WTC11 (cell line): ENCODE data around the gene CALHM5. TPM values are rescaled to one million over a fixed set of nuclear protein-coding genes. Genes with fewer than 3 reads are reported as not detected.

Experiments used
- ATAC-seq: fragments of 200-7000 bp; cut with Tn5 transposase; 2 replicates; pipeline ENCODE4 v1.10.0; 2021; ENCODE audit warnings: mild to moderate bottlenecking, moderate library complexity
- CTCF ChIA-PET: fragments of 300-600 bp; sonication (Branson Sonifier 250); formaldehyde crosslinking; loops from one replicate; lab custom pipeline; 2021; ENCODE audit warnings: antibody characterized with exemption; lab: Charles Lee
- POLR2A ChIA-PET: fragments of 350-600 bp; sonication (Branson Sonifier 250); formaldehyde crosslinking; loops from one replicate; lab custom pipeline; 2021; ENCODE audit warnings: antibody characterized with exemption; lab: Charles Lee
- DNase-seq: peaks from one replicate; pipeline ENCODE4 v3.0.0; 2021; ENCODE audit warnings: low spot score
- H3K27ac Mint-ChIP-seq: 2 replicates; pipeline ENCODE4 v1.8.0; 2021; ENCODE audit warnings: mixed read lengths
- H3K27me3 Mint-ChIP-seq: 2 replicates; pipeline ENCODE4 v1.8.0; 2021; ENCODE audit warnings: low read depth, mild to moderate bottlenecking, moderate library complexity, mixed read lengths
- H3K36me3 Mint-ChIP-seq: 2 replicates; pipeline ENCODE4 v1.8.0; 2021; ENCODE audit warnings: mixed read lengths
- H3K4me1 Mint-ChIP-seq: 2 replicates; pipeline ENCODE4 v1.8.0; 2022; ENCODE audit warnings: mixed read lengths
- H3K4me3 Mint-ChIP-seq: 2 replicates; pipeline ENCODE4 v1.8.0; 2021; ENCODE audit warnings: mild to moderate bottlenecking, moderate library complexity, mixed read lengths
- H3K9me3 Mint-ChIP-seq: 2 replicates; pipeline ENCODE4 v1.8.0; 2021; ENCODE audit warnings: mixed read lengths
- ARID4B ChIP-seq: sonication (generic); formaldehyde crosslinking; IDR thresholded peaks from 2 replicates; pipeline ENCODE4 v1.8.0; 2023; ENCODE audit warnings: missing genetic modification reagents, mild to moderate bottlenecking, borderline replicate concordance
- ATF2 ChIP-seq: sonication (generic); formaldehyde crosslinking; IDR thresholded peaks from 2 replicates; pipeline ENCODE4 v1.8.1; 2022; ENCODE audit warnings: low read depth, missing genetic modification reagents, borderline replicate concordance
- FOXK1 ChIP-seq: sonication (generic); formaldehyde crosslinking; IDR thresholded peaks from 2 replicates; pipeline ENCODE4 v1.8.0; 2022; ENCODE audit warnings: mild to moderate bottlenecking, moderate library complexity, missing genetic modification reagents
- OVOL2 ChIP-seq: fragments of 250-450 bp; sonication (Bioruptor Pico); IDR thresholded peaks from 2 replicates; pipeline ENCODE4 v1.9.0; 2021; ENCODE audit warnings: mild to moderate bottlenecking, borderline replicate concordance
- SMAD3 ChIP-seq: sonication (generic); formaldehyde crosslinking; IDR thresholded peaks from 2 replicates; pipeline ENCODE4 v1.8.0; 2022; ENCODE audit warnings: missing genetic modification reagents, mild to moderate bottlenecking, borderline replicate concordance
- TCF7 ChIP-seq: sonication (generic); formaldehyde crosslinking; IDR thresholded peaks from 2 replicates; pipeline ENCODE4 v1.8.0; 2022; ENCODE audit warnings: mild to moderate bottlenecking, low read depth, missing genetic modification reagents, moderate library complexity
- TEAD1 ChIP-seq: sonication (generic); formaldehyde crosslinking; IDR thresholded peaks from 2 replicates; pipeline ENCODE4 v1.8.0; 2022; ENCODE audit warnings: mild to moderate bottlenecking, missing genetic modification reagents
- TEAD4 ChIP-seq: sonication (generic); formaldehyde crosslinking; IDR thresholded peaks from 2 replicates; pipeline ENCODE4 v1.8.0; 2022; ENCODE audit warnings: mild to moderate bottlenecking, missing genetic modification reagents
- ZNF416 ChIP-seq: fragments of 250-450 bp; sonication (Bioruptor Pico); IDR thresholded peaks from 2 replicates; pipeline ENCODE4 v1.9.0; 2021; ENCODE audit warnings: mild to moderate bottlenecking, inconsistent platforms
- total RNA-seq: library from RNA; stranded (reverse); gene quantifications from 3 replicates; pipeline ENCODE4 v1.2.3, GENCODE V29; 2021
- TF ChIP-seq, protein P1 (sequence below): sonication (generic); formaldehyde crosslinking; IDR thresholded peaks from 2 replicates; pipeline ENCODE4 v1.8.1; 2022; ENCODE audit warnings: low read depth, mild to moderate bottlenecking, moderate library complexity, missing genetic modification reagents, borderline replicate concordance
- TF ChIP-seq, protein P2 (sequence below): fragments of 250-450 bp; sonication (Bioruptor Pico); IDR thresholded peaks from 2 replicates; pipeline ENCODE4 v2.1.2; 2022; ENCODE audit warnings: mild to moderate bottlenecking, moderate library complexity
- TF ChIP-seq, protein P3 (sequence below): sonication (generic); formaldehyde crosslinking; IDR thresholded peaks from 2 replicates; pipeline ENCODE4 v1.8.0; 2022; ENCODE audit warnings: missing genetic modification reagents
- TF ChIP-seq, protein P4 (sequence below): fragments of 250-450 bp; sonication (Bioruptor Pico); IDR thresholded peaks from 2 replicates; pipeline ENCODE4 v1.9.0; 2021; ENCODE audit warnings: moderate library complexity, mild to moderate bottlenecking, inconsistent platforms, borderline replicate concordance
- TF ChIP-seq, protein P5 (sequence below): fragments of 250-450 bp; sonication (Bioruptor Pico); IDR thresholded peaks from 2 replicates; pipeline ENCODE4 v1.9.0; 2021; ENCODE audit warnings: mild to moderate bottlenecking

CALHM5 gene
- total RNA-seq, 1 experiment from 2014 or later = 0.09 TPM

DNA sequence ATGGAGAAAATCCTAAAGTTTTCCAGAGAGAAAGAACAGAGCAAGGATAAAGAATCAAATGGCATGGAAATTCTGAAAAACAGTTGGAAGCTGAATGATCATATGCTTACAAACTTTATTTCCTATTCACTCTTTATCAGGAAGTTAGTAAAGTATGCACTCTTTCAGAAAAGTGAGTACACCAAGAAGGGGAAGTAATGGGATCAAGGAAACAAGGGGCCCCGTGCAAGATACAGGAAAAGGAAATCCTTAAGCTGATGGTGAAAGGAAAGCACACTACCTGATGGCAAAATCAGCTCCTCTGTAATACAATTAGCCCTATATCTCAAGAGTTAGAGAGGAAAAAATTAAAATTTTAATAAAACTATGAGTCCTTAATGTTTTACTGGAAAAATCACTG, 36.3 kb upstream of the CALHM5 start:
- no peak for DNase-seq
- CTCF ChIA-PET = interaction anchor here (0.9 to 1.8 kb wide), 3 partner anchors 30 to 206 kb away, joined by 3 to 5 read pairs (median 5); partner anchors contain the start of gene CALHM5
- no peak overlapping the region for H3K27ac Mint-ChIP-seq
- no peaks in the 10 kb centered on the region for H3K9me3 Mint-ChIP-seq
- no peak for ATAC-seq
- H3K36me3 Mint-ChIP-seq = no peaks in the 10 kb centered on the region
- H3K27me3 Mint-ChIP-seq = no peaks in the 10 kb centered on the region
- H3K4me3 Mint-ChIP-seq = no peak overlapping the region
- POLR2A ChIA-PET = no interaction called here
- TF ChIP-seq, protein P1, sequence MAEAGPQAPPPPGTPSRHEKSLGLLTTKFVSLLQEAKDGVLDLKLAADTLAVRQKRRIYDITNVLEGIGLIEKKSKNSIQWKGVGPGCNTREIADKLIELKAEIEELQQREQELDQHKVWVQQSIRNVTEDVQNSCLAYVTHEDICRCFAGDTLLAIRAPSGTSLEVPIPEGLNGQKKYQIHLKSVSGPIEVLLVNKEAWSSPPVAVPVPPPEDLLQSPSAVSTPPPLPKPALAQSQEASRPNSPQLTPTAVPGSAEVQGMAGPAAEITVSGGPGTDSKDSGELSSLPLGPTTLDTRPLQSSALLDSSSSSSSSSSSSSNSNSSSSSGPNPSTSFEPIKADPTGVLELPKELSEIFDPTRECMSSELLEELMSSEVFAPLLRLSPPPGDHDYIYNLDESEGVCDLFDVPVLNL (CRISPR knock-in tag) = no peak
- TF ChIP-seq, protein P2, sequence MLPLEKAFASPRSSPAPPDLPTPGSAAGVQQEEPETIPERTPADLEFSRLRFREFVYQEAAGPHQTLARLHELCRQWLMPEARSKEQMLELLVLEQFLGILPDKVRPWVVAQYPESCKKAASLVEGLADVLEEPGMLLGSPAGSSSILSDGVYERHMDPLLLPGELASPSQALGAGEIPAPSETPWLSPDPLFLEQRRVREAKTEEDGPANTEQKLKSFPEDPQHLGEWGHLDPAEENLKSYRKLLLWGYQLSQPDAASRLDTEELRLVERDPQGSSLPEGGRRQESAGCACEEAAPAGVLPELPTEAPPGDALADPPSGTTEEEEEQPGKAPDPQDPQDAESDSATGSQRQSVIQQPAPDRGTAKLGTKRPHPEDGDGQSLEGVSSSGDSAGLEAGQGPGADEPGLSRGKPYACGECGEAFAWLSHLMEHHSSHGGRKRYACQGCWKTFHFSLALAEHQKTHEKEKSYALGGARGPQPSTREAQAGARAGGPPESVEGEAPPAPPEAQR (CRISPR knock-in tag) = no peak
- TF ChIP-seq TCF7 (CRISPR knock-in tag) = no peak
- TF ChIP-seq, protein P3, sequence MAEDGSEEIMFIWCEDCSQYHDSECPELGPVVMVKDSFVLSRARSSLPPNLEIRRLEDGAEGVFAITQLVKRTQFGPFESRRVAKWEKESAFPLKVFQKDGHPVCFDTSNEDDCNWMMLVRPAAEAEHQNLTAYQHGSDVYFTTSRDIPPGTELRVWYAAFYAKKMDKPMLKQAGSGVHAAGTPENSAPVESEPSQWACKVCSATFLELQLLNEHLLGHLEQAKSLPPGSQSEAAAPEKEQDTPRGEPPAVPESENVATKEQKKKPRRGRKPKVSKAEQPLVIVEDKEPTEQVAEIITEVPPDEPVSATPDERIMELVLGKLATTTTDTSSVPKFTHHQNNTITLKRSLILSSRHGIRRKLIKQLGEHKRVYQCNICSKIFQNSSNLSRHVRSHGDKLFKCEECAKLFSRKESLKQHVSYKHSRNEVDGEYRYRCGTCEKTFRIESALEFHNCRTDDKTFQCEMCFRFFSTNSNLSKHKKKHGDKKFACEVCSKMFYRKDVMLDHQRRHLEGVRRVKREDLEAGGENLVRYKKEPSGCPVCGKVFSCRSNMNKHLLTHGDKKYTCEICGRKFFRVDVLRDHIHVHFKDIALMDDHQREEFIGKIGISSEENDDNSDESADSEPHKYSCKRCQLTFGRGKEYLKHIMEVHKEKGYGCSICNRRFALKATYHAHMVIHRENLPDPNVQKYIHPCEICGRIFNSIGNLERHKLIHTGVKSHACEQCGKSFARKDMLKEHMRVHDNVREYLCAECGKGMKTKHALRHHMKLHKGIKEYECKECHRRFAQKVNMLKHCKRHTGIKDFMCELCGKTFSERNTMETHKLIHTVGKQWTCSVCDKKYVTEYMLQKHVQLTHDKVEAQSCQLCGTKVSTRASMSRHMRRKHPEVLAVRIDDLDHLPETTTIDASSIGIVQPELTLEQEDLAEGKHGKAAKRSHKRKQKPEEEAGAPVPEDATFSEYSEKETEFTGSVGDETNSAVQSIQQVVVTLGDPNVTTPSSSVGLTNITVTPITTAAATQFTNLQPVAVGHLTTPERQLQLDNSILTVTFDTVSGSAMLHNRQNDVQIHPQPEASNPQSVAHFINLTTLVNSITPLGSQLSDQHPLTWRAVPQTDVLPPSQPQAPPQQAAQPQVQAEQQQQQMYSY (CRISPR knock-in tag) = no peak
- no peak for TF ChIP-seq ARID4B
- no peak for TF ChIP-seq TEAD4
- TF ChIP-seq, protein P4, sequence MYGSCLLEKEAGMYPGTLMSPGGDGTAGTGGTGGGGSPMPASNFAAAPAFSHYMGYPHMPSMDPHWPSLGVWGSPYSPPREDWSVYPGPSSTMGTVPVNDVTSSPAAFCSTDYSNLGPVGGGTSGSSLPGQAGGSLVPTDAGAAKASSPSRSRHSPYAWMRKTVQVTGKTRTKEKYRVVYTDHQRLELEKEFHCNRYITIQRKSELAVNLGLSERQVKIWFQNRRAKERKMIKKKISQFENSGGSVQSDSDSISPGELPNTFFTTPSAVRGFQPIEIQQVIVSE = no peak
- TF ChIP-seq, protein P5, sequence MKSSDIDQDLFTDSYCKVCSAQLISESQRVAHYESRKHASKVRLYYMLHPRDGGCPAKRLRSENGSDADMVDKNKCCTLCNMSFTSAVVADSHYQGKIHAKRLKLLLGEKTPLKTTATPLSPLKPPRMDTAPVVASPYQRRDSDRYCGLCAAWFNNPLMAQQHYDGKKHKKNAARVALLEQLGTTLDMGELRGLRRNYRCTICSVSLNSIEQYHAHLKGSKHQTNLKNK (CRISPR knock-in tag) = no peak
- no peak for TF ChIP-seq SMAD3 (CRISPR knock-in tag)
- TF ChIP-seq, all 79 proteins: peak for 0
- H3K4me1 Mint-ChIP-seq = peaks cover 2% of the 10 kb centered on the region; the same call in 1 of the 2 replicates

DNA sequence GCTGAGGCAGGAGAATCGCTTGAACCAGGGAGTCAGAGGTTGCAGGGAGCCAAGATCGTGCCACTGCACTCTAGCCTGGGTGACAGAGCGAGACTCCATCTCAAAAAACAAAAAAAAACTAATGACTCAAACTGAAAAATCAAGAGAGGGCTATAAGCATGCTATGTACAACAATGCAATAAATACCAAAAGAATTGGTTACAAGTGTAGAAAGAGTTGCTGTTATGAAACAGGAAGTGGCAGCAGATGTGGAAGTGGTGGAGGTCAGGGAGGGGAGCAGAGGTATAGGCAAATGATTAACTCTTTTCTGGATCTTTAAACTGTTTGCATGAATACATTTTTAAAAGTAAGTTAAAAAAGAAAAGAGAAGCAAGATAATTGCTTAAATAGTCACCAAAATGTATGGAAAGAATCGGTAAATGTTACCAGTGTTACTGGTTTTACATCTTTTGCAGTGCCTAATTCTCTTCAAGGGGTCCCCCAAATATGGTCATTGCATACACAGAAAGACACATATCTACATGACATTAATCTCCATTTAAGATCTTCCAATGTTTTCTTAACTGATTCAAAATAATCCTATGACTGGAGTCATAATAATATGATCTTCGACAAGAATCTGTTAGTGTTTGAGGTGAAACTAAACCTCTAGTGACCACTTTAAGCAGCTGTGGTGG, 35.3 kb upstream of the CALHM5 start:
- no peaks in the 10 kb centered on the region for H3K9me3 Mint-ChIP-seq
- peaks cover 2% of the 10 kb centered on the region; the same call in 1 of the 2 replicates for H3K4me1 Mint-ChIP-seq
- POLR2A ChIA-PET = no interaction called here
- ATAC-seq (no peak), DNase-seq (no peak)
- no peaks in the 10 kb centered on the region for H3K27me3 Mint-ChIP-seq
- CTCF ChIA-PET = interaction anchor here (1.3 kb wide), 1 partner anchor 35 kb away, joined by 5 read pairs; the partner anchor contains the start of gene CALHM5
- no peak overlapping the region for H3K4me3 Mint-ChIP-seq
- H3K27ac Mint-ChIP-seq = no peak overlapping the region
- H3K36me3 Mint-ChIP-seq = no peaks in the 10 kb centered on the region
- TF ChIP-seq ATF2 (no peak), OVOL2 (no peak), ZNF416 (CRISPR knock-in tag) (no peak), FOXK1 (CRISPR knock-in tag) (no peak), TEAD1 (CRISPR knock-in tag) (no peak)
- TF ChIP-seq, protein P5 (CRISPR knock-in tag) = no peak
